T47D (cell line): Measurements from ENCODE around the gene ZNF280C.

ENCODE experiments used
- DNase-seq, 2 experiments: peaks; one replicate each; pipeline versions ENCODE4 v3.0.0 to v3.0.0-alpha.2; 2011 to 2012; ENCODE audit warnings: low read depth in 1 of 2, low spot score in 1 of 2
- JUND ChIP-seq: IDR thresholded peaks from 2 replicates; pipeline ENCODE4 v1.6.1; 2012; ENCODE audit warnings: low read depth
- in situ Hi-C: cut with HindIII; loops from 2 replicates; pipeline ENCODE4 v1.10.0; 2016; ENCODE audit warnings: low sequenced_read_pairs, low pct_unique_long_range_greater_than_20kb

Gene ZNF280C

GRCh38 chrX:130166503-130166777 is 102.3 kb downstream of the ZNF280C start:
- in situ Hi-C loops, result no loop called here
- no peak for TF ChIP-seq JUND
- no peak for DNase-seq

- TF ChIP-seq JUND, result peak; percentile 31; the same call in 1 of the 2 replicates
- in situ Hi-C loops, result no loop called here
- peak; percentile 44 to 91 for DNase-seq
Observed at GRCh38 chrX:130165703-130166502, 102.8 kb downstream of the ZNF280C start, which contains the start of gene AIFM1. Gene AIFM1, minus strand, starts transcription at chrX:130165841. Its CDS starts 185 bp downstream, at chrX:130165656.

DNA sequence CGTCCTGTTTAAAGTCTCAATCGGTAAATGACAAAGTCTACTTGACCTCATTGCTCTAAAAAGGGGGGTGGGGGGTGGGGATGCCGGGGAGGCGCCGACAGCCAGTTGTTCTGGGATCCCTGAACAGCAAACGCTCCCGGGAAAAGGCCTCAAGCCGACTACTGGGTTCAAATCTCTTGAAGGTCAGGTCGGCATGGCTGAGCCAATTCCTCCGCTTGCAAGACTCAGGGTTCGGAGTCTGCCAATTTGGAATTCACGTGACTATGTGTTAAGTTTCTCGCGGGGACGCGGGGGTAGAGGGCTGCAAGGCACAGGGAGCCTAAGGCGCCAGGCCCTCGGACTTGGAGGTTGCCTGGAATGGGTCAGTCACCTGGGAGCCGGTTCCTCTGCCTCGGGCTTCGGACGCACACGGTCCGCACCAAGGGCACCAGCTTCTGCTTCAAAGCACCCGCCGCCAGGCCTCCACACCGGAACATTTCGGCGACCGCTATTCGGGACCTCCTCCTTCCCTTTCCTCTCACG is 103.5 kb downstream of the ZNF280C start:
- TF ChIP-seq JUND, result no peak
- in situ Hi-C loops, result no loop called here
- DNase-seq, result no peak

- DNase-seq, result no peak
- no peak for TF ChIP-seq JUND
- in situ Hi-C loops, result no loop called here
Observed at GRCh38 chrX:130163398-130163797, 105.3 kb downstream of the ZNF280C start.

DNA sequence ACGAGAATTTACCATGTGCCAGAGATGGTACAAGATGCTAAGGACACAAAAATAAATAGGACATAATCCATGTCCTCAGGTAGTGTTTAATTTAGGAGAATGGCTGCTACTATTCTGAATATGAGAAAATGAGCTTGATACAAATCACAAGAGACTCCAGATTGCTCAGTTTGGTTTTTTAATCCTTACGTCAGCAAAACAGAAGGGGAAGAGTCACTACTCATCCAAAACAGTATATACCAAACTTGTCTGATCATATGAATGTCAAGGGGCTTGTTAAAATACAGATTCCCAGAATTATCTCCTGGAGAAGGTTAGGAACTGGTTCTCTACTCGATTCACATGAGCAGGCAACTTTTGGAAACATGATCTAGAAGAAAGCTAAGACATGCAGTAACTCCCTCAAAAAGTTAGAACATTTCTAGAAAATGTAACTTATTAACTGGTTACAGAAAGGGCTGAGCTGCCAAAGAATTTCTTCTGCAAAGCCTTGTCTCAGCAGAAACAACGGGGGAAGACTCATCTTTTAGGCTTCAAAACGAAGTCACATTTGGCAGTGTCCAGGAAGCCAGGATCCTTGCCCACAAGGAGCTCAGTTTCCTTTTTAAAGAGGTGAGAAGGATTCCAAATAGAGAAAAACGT is 106.5 kb downstream of the ZNF280C start:
- in situ Hi-C loops, result no loop called here
- no peak for DNase-seq
- no peak for TF ChIP-seq JUND

DNA sequence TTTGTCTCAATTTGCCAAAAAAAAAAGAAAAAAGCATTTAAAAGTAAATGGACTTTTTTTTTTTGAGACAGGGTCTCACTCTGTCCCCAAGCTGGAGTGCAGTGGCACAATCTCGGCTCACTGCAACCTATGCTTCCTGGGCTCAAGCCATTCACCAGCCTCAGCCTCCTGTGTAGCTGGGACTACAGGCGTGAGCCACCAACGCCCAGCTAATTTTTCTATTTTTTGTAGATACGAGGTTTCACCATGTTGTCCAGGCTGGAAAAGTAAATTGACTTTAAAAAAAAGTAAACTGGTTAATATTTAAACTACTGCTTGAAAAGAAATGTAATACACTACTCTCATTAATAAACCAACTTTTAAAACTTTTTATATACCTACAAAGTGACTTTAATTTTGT is 108.9 kb downstream of the ZNF280C start:
- in situ Hi-C loops, result no loop called here
- TF ChIP-seq JUND, result no peak
- DNase-seq, result no peak

GRCh38 chrX:130158311-130158710 is 110.4 kb downstream of the ZNF280C start:
- in situ Hi-C loops, result no loop called here
- TF ChIP-seq JUND, result no peak
- DNase-seq, result no peak

DNA sequence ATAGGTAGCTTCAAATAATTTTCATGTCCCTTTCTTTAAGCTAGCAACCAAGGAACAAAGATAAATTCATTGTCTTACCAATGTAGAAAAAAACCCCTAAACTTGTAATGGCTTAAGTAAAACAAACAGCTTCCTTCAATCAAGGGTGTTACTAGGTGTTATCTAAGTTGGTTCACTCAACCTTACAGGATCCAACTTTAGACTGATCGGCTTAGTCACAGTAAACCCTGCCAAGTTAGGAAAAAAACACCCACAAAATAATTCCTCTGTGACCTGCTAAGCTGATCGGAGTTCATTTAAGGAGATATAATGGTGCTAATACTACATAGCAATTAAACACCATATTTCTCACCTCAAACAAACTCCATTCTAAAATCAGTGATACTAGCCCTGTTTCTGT is 113.1 kb downstream of the ZNF280C start:
- no peak for TF ChIP-seq JUND
- in situ Hi-C loops, result no loop called here
- DNase-seq, result no peak
